ENCODE results near the gene CIAO2B.
"Not testable (repeated sequence)": the region's sequence is repeated elsewhere in the genome, so short reads cannot be mapped to it uniquely, and the experiment has no call there.

CIAO2B gene

DNA sequence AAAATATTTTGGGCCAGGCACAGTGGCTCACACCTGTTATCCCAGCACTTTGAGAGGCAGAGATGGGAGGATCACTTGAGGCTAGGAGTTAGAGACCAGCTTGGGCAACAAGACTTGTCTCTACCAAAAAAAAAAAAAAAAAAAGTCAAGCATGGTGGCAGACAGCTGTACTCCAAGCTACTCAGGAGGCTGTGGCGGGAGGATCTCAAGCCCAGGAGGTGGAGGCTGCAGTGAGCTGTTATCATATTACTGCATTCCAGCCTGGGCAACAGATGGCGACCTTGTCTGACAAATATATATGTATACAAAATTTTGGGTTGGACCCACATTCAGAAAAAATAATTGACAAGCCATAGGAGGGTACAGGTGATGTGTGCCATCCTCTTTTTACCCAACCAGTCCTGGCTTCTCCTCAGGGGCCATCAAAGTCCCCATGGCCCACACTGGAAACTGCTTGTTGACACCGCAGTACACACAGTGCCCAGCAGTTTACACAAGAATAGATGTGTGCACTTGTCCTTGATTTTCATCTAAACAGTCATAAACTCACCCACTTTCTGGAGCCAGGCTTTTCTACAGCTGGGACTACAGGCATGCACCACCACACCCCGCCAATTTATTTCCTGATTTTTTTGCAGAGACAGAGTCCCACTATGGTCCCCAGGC lies 2.8 kb upstream of the CIAO2B start:
- DNase-seq = no peak

DNA sequence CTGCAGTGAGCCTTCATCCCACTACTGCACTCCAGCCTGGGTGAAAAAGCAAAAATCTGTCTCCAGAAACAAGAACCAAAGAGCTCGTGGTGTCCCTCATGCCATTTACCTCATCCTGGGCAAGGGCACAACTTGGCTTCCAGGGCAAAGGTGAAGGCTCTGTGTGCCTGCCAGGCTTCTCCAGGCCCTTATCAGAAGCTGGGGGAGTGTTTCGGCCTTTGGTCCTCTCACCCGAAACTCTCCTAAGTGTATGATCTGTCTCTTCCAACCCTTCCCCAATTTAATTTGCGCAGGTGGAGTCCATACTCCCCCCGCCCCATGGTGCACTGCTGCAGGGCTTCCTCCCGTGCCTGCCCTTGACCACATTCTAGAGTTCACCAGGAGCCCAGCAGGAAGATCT lies 2.3 kb upstream of the CIAO2B start:
- DNase-seq = no peak

DNA sequence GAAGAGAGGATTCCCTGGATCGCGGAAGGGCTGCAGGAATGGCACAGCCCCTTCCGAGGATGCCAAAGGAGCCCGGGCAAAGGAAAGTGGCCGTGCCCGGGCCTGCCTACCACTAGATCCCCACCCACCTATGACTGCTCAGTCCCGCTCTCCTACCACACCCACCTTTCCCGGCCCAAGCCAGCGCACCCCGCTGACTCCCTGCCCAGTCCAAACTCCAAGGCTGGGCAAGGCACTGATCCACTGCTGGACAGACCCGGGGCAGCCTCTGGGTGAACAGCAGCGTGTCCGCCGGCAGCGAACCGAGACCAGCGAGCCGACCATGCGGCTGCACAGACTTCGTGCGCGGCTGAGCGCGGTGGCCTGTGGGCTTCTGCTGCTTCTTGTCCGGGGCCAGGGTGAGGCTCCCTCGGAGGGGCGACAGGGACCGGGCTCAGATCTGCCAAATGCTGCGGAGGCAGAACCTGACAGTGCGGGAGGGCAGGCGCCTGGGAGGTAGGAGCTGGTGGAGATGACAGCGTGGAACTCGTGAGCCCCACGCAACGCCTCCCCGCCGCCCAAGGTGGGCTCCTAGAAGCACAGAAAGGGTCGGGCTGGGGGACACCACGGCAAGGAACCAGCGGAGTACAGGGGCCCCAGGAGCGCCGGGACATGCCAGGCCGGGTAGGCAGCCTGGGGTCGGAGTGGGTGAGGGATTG lies 1.3 kb upstream of the CIAO2B start, which contains the start of gene CES2:
Gene CES2 (plus strand): TSS at position 203 of the 698 bp plus-strand sequence. CDS start 120 bp downstream, at position 323.
- no peak for DNase-seq

DNA sequence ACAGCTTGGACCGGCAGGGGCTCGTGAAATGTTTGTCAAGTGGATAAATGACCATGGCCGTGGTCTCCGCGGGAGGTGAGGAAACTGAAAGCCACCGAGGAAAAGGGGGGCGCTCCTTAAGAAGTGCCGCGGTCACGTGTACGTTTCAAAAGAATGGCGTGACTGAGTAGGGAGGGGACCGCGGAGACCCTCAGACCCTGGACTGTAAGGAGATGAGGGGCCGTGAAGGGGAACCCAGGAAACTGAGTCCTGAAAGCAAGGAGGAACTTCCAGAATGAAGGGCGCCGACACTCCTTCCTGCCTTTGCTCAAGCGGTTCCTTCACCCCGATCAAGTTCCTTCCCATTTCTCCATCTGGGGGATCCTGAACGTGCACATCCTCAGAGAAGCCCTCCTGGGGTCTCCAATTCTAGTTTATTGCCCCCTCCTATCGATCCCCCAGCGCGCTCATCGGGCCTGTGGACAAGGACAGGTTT lies 674 bp upstream of the CIAO2B start:
- not testable (repeated sequence) for DNase-seq

GRCh38 chr16:66933776-66934137 lies 445 bp downstream of the CIAO2B start:
- DNase-seq = no peak

DNA sequence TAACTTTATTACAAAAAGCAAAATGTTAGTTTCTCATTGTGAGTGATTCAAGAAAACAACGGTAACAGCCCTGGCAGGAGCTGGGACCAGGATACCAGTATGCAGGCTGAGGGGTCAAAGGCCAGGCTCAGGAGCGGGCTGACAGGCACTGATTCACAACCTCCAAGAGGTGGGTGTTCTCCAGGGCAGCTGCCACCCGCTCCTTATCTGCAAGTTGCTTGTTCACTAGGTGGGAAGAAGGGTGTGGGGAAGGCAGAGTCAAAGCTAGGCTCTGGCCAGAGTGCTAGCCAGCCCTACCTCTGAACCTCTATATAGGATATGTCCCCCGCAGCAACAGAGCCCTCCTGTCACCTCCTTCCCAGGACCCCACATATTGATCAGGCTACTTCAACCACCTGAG lies 2.1 kb downstream of the CIAO2B start:
- DNase-seq = no peak

- no peak for DNase-seq
Observed at GRCh38 chr16:66931665-66932064, 2.5 kb downstream of the CIAO2B start.

DNA sequence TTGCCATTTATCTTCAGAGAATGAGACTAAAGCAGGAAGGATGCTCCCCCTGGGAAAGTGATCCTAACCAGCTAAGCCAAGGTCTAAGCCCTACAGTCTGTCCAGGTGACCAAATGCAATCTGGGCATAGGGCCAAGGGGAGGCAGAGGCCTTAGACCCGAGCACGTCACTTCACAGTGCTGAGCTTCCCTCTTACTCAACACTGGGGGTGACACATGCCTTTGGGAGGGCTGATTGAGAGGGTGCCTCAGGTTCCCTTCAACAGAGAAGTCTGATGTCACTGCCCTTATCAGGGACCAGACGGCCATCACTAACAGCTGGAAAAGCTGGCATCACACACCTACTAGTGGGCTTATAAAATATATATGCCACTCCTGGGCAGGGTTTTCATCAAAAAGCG lies 4.0 kb downstream of the CIAO2B start:
- DNase-seq = peak; percentile 48 to 84

GRCh38 chr16:66928702-66929388 lies 5.4 kb downstream of the CIAO2B start:
- DNase-seq = no peak

GRCh38 chr16:66927918-66928649 lies 6.1 kb downstream of the CIAO2B start:
- DNase-seq = no peak

DNA sequence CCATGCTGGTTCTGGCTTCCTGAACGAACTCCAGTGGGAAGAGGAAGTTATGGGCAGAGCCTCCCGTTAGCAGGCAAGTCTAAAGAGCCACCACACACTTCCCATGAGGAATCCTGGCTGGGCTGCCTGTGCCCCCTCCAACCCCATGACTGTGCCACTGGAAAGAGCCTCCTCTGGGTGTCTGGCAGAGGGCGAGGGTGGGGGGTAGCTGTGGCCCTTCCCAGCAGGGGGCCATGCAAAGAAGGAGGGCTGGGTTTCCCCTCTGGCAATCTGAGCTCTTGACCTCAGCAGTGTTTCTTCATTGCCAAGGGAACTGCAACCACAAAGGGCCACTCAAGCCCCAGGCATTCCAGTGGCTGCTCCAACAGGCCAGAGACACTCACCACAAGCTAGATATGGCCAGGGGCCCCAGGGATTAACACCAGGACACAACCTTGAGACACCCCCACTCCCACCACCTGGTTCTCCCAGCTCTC lies 7.2 kb downstream of the CIAO2B start:
- no peak for DNase-seq

GRCh38 chr16:66926171-66926947 lies 7.8 kb downstream of the CIAO2B start:
- DNase-seq = no peak

GRCh38 chr16:66925322-66925840 lies 8.8 kb downstream of the CIAO2B start, which contains the start of gene RRAD:
Gene RRAD (minus strand): TSS chr16:66925535. CDS start chr16:66925179, 356 bp downstream.
- no peak for DNase-seq

DNA sequence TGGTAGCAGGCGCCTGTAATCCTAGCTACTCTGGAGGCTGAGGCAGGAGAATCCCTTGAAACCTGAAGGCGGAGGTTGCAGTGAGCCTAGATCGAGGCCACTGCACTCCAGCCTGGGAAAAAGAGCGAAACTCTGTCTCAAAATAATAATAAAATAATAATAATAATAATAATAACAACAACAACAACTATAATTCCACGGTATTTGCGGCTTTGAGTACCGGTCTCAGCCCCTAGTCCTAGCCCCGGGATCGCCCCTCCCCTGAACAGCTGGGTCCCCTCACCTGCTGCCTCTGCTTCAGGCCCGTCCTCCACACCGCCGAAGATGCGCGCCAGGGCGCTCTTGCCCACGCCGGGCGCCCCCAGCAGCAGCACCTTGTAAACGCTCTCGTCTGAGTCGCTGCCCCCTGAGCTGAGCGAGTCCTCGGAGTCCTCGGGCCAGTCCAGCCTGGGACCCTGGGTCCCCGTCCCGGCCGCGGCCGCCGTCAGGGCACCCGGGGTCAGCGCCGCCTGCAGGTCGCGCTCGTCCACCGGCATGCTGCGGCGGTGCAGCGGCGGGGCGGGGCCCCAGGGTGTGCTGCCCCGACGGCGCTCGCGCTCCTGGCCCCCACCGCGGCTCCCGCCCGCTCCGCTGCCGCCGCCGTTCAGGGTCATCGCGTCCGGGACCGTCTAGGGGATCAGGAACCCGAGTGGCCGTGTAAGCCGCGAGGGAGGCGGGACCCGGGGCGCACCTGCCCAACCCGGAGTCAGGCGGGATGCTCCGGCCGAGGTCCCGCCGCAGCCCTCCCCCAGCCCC lies 9.5 kb downstream of the CIAO2B start:
- DNase-seq = no peak

DNA sequence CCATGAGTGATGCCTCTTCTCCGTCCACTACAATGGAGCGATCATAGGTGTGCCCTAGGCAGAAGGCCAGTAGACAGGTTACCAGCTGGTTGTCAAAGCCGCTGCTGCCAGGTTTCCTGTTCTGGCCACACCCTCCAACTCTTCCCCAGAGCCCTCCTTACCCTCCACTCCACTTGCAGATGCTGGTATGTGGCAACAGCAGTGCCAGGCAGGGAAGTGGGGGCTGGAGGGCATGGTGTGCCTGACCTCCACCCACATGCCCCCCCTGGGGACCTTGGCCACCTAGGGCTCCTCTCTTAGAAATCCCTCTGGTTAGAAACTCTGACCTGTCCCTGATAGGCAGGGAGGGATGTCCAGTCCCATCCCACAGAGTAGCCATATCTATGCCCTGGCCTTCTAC lies 10.3 kb downstream of the CIAO2B start:
- DNase-seq = no peak

GRCh38 chr16:66923247-66923731 lies 10.9 kb downstream of the CIAO2B start:
- peak in 1 of 2 experiments; percentile 30 for DNase-seq

DNA sequence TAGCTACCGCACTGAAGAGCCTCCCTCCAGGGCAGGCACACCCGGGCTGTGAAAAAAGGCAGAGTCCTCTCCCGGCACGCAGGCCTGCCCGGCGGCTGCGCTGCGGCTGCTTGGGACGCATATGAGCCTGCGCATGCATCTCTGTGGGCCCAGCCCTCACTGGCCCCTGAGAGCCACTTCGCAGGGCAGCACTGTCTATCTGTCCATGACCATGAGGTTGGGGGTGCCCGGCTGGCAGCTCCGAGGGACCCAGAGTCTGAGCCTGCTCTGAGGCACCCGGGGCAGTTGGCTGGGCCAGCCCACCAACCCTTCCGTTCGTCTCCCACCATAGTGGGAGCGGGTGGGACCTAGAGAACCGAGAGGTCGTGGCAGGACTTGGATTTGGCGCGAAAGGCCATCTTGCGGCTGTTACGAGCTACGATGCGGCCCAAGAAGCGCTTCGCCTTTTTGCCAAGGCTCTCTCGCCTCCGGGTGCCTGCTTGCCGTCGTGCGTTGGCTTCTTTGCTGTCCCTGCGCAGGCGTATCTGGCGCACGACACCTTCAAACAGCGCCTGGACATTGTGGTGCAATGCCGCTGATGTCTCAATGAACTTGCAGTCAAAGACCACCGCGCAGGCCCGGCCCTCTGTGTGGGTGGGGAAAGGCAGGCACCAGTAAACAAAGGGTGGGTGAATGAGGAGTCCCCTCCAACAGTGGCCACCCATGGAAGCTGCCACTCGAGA lies 12.3 kb downstream of the CIAO2B start:
- no peak for DNase-seq

DNA sequence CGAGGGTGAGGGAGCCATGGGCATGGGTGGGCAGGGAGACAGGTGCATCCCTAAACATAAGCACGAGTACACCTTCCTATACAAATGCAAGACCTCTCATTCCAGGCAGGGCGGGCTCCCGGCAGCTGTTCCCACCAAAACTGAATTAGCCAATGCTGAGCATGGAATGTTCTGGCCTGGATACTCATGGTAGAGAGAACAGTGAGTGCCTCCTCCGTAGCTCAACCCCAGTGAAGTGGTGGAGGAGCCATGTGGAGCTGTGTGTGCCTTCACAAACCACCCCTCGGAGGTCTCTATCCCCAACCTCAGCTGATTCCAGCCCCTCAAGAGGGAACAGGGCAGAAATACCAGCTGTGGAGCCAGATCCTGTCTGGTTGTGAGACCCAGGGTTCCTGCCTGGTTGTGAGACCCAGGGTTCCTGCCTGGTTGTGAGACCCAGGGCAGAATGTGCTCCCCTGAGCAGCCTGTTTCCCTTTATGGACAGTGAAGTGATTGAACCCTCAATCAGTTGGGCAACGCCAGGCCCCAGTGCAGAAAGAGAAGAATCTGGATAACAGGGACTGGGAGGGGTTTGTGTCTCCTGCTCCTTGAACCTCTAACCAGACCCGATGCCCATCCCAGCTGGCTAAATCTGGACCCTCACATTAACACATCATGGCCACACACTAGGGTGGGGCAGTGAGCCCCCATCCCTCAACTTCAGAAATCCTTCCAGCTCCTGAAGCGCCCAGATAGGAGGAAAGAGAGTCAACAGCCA lies 13.1 kb downstream of the CIAO2B start:
- no peak for DNase-seq

- no peak for DNase-seq
Observed at GRCh38 chr16:66920299-66920590, 14.0 kb downstream of the CIAO2B start.

All from SHP77 (cell line).